Endometrial microvascular endothelial cells (primary cell): ENCODE data around the gene AUTS2. TPM values are rescaled to one million over a fixed set of nuclear protein-coding genes. Genes with fewer than 3 reads are reported as not detected.

Experiments used
- in situ Hi-C: cut with HindIII; loops from 2 replicates; pipeline ENCODE4 v1.10.0; 2017; ENCODE audit warnings: low sequenced_read_pairs, low pct_unique_long_range_greater_than_20kb; ENCODE audit errors: inconsistent ontology term
- total RNA-seq: library from RNA; depleted of rRNA; stranded (reverse); fragments of >200 nt; gene quantifications from one replicate; pipeline ENCODE4 v1.2.3, GENCODE V29; 2015; ENCODE audit errors: inconsistent ontology term

Gene AUTS2
- total RNA-seq, 1 donor from 2014 or later = 0.09 TPM

DNA sequence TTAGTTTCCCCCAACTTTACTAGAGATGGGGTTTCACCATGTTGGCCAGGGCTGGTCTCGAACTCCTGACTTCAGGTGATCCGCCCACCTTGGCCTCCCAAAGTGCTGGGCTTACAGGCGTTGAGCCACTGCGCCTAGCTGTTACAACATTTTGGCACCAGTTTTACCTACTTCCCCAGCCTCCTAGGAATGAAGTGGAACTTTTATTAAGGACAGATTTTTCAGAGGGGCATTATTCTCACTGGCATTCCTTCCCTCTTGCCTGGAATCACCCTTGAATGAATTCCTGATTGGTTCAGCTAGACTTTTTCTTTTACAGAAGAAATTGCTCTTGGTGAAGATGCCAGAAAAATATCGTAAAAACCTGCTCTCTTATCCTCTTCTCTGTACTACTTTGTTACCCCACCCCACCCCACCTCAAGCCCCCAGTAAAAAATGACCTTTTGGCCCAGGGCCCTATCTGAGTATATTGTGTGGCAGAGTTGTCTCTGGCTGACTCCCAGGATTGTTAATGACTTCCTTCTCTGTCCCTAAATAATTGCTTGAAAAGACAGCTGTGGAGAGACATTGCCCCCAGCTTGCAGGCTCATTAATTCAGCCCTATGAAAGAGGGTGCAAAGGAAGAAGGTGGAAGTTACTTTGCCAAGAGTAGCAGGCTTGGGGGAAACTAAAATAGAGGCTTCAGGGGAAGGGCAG, 189.6 kb downstream of the AUTS2 start:
- in situ Hi-C loops = no loop called here

DNA sequence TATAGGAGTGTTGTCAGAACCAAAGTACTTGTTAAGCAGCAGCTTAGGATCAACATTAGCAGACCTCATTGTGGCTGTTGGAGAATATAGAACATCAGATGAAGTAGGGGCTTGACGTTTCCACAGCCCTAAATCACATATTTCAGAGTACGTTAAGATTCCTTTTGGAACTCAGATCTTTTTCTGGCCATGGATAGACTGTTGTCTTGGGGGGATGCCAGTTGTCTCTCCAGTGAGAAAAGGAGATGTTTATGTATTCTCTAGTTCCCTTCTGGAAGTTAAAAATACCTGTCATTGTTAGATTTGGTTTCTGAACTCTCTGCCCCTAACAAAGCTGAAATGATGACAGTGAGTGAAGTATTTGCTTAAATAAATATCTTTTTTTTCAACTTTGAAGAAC, 191.3 kb downstream of the AUTS2 start:
- in situ Hi-C loops = no loop called here

DNA sequence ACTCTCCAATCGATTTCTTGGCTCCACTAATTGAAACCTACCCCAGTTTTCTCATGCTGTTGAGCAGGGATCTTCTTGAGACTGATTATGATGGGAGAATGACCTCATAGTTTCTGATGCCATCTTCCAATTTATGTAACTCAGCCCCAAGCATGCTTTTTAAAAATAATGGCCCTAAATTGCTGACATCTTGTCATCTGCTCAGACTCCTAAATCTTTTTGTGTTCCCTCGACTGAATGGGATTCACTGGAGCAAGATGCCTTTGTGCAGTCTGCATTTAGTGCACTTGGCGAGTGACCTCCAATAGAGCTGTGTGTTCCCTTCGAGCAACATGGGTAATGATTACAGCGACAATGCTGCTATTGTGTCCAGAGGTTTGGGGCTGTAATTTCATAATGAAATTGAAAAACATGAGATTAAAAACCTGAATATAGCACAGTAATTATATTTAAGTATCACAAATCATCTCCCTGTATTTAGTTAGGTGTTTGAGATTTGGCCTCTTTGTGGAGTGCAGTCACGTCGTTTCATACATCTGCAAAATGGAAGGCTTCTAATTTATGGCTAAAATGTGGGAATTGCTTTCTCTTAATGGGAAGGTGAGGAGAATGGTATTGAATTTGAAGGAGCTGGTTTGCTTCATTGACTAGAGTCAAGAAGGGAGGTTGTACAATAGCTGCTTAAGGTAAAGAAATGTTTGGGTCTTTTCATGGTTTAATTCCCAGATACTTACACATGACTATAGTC, 192.9 kb downstream of the AUTS2 start:
- in situ Hi-C loops = no loop called here

DNA sequence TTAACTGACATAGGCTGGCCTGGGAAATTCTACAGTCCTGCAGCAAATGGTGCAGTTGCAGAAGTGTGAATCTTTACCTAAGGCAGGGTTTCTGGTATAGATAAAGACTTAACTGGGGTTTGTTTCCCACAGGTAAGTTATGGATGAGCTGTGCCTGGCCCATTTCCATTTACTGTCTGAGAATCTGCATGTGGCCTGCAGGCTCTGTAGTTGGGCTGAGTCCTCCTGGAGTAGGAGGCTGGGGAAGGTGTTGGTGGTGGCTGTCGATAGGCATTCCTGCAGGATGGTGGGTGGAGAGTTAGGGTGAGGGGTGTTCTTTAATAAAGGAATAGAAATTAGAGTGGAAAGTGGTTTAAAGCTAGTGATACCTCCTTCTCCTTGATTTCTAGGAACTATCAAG, 193.5 kb downstream of the AUTS2 start:
- in situ Hi-C loops = no loop called here

DNA sequence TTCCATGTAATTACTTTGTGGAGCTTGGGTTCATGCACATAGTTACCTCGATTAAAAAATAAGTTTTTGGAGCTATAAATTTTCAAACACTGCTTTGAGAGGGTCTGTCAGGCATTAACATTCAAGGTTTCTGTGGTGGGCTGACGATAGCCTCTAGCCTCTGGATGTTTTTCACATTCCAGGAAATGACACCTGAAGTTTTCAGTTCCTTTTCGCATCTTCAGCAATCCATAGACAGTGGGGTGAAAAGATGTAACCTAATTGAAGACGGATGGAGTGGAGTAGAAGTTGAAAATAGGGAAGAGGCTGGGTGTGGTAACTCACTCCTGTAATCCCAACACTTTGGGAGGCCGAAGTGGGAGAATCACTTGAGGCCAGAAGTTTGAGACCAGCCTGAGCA, 197.7 kb downstream of the AUTS2 start:
- in situ Hi-C loops = no loop called here

DNA sequence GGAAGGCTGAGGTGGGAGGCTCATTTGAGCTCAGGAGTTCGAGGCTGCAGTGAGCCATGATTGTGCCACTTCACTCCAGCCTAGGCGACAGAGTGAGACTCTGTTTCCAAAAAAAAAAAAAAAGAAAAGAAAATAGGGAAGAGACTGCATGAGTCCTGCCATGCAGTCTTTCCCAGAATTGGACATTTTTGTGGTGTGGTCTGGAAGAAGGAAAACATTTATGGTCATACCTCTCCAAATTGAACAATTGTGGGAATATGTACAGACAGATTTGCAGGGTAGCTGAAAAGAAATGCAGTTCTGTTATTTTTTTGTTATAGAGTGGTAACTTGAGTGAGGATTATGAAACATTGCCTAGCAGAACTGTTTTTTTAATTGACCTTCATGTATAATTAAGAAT, 198.1 kb downstream of the AUTS2 start:
- in situ Hi-C loops = no loop called here

DNA sequence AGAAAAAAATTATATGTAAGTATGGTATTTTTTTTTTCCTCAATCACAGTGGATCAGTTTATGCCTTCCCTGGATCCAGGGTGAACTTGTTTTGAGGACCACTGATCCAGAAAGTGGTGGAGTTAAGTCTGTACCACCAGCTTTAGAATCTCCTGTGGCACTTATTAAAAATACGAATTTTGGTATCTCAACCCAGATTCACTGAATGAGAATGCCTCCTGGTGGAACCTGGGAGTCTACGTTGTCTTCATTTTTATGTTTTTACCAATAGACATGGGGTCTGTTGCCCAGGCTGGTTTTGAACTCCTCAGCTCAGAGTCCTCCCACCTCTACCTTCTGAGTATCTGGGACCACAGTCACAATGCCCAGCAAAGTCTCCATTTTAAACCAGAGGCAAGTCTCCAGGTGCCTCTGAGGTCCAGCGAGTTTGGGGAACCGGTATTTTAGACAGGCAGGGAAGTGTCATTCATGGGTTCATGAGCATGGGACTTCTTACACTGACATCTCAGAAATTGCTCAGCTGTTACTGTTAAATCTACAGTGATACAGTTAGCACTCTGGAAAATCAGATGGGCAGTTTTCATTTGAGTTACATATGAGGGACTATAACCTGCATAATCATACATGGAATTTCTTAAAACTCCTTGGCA, 200.9 kb downstream of the AUTS2 start:
- in situ Hi-C loops = no loop called here

DNA sequence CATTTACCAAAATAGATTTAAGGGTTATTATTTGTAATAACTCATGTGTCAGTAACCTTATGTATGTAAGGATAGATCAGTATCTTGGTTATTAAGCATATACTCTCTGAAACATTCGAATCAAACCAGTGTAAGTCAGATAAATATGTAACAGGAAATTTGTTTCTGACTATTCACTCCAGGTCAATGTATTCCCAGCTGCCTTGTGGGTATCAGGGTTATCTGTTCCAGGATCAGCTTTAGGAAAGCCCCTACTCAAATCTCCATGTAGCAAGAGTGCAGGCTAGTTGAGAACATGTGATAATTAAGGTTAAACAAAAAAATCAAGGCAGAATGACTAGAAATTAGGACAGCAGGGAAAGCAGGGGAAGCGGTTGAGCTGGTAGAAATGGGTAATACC, 201.7 kb downstream of the AUTS2 start:
- in situ Hi-C loops = no loop called here

DNA sequence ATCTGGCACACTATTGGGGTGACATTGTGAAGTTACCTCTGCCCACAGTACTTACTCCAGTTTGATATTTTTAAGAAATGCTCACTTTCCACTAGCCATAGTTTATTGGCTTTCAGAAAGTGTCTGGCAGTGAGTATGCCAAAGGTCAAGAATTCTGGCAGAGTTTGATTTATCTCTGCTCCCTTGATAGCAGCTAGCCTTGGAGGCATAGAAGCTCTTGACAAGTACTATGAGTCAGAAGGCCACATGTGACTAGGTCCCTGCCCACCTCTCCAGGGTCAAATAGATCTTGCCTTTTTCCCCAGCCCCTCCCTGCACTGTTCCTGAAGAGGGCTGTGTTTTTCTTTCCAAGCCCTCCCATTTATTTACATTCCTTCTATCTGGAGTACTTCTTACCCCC, 202.2 kb downstream of the AUTS2 start:
- in situ Hi-C loops = no loop called here

DNA sequence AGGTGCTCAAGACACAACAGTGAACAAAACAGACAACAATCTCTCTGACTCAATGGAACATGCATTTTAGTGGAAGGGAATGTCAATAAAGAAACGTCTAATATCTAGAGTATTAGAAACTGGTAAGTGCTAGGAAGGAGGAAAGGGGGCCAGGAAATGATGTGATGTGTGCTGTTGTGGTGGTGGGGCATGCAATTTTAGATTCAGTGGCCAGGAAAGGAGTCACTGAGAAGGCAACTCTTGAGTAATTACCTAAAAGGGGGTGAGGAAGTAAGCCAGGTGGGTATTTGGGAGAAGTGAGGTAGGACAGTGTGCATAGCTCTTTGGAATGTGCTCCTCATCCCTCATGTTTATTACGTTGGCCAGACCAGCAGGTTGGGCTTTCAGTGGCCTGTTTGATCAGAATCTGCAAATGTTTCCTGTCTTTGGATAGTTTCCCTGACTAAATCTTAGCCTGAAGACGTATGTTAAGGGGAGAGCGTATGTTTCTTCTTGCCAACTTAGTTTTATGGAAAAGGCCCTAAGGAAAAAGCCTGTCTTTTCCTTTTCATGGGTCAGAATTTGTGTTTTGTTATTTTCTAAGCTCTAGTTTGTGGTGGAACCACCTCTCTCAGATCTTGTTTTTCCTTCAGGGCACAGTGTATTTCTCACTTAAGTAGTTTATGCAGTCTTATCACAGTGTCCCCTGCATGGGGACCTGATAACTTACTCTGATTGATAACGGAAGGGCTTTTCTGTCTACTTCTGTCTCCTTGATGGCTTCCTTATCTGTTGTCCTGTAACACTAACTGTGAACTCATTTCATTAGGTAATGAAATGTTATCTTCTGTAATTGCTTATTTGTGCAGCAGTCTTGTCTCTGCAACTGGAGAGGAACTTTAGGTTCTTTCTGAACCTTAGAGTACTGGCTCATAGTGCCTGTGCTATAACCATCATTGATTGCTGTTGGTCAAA, 203.7 kb downstream of the AUTS2 start:
- in situ Hi-C loops = no loop called here

DNA sequence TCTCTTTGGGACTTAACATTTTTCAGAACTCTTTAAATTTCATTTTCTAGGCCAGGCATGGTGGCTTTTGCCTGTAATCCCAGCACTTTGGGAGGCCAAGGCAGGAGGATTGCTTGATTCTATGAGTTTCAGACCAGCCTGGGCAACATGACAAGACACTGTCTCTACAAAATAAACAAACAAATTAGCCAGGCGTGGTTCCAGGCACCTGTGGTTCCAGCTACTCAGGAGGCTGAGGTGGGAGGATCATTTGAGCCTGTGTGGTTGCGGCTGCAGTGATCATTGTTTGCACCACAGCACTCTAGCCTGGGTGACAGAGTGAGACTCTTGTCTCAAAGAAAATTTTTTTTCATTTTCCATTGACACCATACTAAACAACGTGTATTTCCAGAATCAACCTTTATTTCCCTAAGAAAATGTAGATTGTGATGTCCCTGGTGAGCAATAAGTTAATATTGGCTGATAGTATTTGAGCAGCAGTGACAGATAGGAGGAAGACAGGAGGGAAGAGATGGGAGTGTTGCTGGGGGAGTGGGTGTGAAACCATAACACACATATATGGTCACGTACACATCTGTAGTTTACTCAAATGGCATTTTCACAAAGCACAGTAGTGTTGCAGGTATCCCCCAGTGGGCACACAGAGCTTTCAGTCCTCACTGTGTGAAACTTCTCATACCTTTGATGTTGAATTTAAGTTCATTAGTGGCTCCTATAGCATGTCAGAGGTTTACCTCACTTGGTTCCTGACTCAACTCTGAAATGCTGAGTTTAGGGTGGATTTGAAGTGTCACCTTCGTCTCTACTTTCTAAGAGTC, 205.6 kb downstream of the AUTS2 start:
- in situ Hi-C loops = no loop called here

DNA sequence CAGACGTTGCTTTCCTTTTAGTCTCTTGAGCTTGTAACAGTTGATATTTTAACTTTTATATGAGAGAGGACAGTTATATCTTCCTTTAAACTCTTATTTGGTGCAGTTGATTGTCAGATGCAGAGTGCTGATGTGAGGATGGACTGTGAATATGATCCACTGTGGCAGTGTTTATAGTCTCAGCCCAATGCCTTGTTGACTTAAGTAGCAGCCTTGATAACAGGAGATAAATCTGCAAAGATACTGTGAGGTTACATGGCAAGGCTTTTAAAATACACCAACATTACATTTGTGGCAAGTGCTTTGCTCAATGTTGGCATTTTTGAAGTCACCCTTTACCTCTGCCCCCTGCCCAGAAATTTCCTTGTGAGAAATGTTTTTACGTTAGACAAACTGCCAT, 206.7 kb downstream of the AUTS2 start:
- in situ Hi-C loops = no loop called here

DNA sequence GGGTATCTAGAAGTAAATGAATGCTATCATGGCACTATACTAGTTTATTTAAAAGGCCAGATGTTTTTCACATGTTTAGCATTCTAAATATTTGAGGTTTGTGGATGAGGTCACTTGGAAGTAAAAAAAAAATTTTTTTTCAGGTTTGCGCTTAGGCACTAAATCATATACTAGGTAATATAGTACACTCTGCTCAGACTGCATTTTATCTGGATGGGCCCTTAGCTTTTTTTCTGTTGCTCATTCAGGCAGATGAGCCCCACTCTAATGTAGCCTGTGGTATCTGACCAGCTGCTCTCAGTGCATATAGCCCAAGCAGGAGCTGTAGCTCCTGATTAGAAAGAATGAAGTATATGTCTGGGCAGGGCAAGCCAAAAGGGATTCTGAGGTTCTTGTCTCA, 210.1 kb downstream of the AUTS2 start:
- in situ Hi-C loops = no loop called here

DNA sequence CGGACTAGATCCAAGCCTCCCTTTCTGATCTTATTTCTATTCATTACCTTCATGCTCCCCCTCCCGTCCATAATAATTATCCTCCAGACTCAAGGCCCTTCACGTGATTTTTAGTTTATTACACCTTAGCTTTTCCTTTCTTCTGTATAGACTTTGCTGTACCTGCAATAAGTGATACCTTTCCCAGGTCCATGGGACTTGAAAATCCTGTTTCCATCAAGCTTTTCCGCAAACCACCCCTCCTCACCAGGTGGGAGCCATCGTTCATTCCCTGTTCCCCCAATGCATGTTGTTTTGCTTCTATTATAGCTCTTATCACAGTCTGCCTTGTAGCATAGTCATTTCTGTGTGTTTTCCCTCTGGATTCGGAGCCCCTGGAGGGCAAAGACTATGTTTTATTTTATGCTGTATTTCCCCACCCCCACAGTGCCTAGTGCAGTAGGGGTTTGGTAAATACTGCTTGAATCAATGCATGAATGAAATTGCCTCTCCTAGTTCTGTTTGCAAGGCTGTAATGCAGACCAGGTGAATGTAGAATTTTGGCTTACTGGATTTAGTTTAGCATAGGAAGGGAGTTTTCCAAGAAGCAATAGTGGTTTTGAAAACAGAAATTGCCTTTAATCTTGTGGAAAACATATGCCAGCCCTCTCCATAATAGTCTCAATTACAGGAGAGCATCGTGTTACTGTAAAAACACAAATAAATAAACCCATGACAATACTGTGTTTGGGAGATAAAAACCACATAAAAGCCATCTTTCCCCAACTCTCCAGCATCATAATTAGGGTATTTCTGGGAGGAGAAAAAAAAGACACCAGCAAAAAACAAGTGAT, 213.4 kb downstream of the AUTS2 start:
- in situ Hi-C loops = no loop called here

DNA sequence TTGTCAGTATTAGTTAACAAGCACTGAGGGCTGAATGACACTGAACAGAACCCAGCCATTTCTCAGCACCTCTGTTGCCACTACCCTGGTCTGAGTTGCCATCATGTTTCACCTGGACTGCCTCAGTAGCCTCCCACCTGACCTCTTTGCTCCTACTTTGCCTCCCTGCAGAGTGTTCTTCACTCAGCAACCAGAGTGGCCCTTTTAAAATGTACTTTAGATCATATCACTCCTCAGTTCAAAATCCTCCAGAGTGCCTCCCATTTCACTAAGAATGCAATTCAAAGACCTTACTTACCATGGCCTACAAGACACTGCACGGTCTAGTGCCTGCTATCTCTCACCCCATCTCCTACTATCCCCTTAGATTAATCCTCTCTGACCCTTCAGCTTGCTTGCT, 214.5 kb downstream of the AUTS2 start:
- in situ Hi-C loops = no loop called here

DNA sequence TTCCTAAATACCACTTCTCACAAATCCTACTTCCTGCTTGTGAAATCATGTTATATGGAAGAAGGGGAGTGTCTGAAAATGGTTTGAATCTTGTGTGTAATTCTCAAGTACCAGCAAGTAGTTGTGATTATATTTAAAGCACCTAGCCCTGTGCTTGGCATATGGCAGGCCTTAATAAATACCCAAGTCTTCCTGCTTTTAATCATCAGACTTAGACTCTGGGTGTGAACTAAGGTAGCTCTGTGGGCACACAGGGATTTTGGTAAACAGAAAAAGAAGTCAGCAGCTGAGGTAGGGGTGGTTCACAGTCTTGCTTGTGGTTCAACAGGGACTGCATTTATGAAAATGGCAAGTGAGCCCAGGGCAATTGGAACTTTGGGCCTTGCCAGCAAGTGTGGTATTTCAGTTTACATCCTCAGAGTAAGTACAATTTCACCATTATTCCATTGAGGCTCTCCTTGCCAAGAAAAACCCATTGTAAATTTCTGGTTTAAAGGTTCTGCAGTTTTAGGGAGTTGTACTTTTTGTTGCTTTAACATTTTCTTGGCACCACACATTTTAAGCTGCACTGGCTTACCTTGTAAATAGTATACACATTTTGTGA, 215.5 kb downstream of the AUTS2 start:
- in situ Hi-C loops = no loop called here

DNA sequence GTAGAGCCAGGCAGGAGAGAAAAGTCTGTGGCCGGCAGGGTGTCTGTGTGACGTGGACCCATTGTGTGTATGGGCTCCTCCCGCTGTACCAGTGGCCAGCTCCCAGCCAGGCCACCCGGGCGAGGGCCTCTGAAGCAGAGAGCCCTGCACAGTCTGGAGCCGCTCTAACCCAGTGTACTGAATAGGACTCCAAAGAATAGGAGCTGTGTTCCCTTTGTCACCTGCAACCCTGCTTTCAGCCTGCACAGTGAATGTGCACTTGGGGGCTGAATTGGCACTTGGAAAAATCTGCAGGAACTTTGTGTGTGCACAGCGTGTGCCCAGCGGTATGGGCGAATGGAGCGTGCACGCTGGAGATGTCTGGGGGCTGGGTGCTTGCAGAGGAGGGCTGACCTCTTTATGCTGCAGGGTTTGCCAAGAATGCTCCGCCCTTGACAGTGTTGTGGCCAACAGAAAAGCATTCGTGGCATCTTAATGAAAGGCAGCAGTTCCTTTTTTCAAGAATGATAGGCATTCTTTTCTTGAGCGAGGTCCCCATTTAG, 216.2 kb downstream of the AUTS2 start:
- in situ Hi-C loops = no loop called here
